Adipocyte (in vitro differentiated cells): Measurements from ENCODE around the gene NDUFS5.
"Not testable (repeated sequence)": the region's sequence is repeated elsewhere in the genome, so short reads cannot be mapped to it uniquely, and the experiment has no call there.

ENCODE experiments used
- DNase-seq: peaks from one replicate; pipeline ENCODE4 v3.0.0-alpha.2; 2015; ENCODE audit warnings: low read depth
- H3K27me3 ChIP-seq: replicated peaks from 2 replicates; pipeline ENCODE4 v1.7.0; 2013; ENCODE audit warnings: mild to moderate bottlenecking, low read length, moderate library complexity; ENCODE audit not compliant: control insufficient read depth, insufficient read depth
- H3K36me3 ChIP-seq: 2 replicates; pipeline ENCODE4 v1.7.0; 2013; ENCODE audit warnings: low read length, mild to moderate bottlenecking, moderate library complexity; ENCODE audit not compliant: control insufficient read depth, insufficient read depth, severe bottlenecking
- H3K4me1 ChIP-seq: 2 replicates; pipeline ENCODE4 v1.7.0; 2013; ENCODE audit warnings: mild to moderate bottlenecking, low read length, moderate library complexity; ENCODE audit not compliant: control insufficient read depth, insufficient read depth
- H3K4me3 ChIP-seq: 2 replicates; pipeline ENCODE4 v1.7.0; 2013; ENCODE audit warnings: mild to moderate bottlenecking, low read length, moderate library complexity
- H3K9ac ChIP-seq: 2 replicates; pipeline ENCODE4 v1.7.0; 2013; ENCODE audit warnings: mild to moderate bottlenecking, low read length, moderate library complexity
- H3K9me3 ChIP-seq: 2 replicates; pipeline ENCODE4 v1.7.0; 2013; ENCODE audit warnings: mild to moderate bottlenecking, low read length, moderate library complexity; ENCODE audit not compliant: control insufficient read depth

Gene NDUFS5

GRCh38 chr1:39048745-39049370, 22.7 kb downstream of the NDUFS5 start:
- H3K4me3 ChIP-seq, result peak overlapping the region; percentile 22
- no peaks in the 10 kb centered on the region for H3K27me3 ChIP-seq
- H3K9me3 ChIP-seq, result no peaks in the 10 kb centered on the region
- H3K36me3 ChIP-seq, result peaks cover 2% of the 10 kb centered on the region
- peak overlapping the region; percentile 88 for H3K9ac ChIP-seq
- peaks cover 28% of the 10 kb centered on the region for H3K4me1 ChIP-seq
- peak; percentile 12 for DNase-seq

GRCh38 chr1:39050001-39050400, 23.9 kb downstream of the NDUFS5 start:
- Histone ChIP-seq H3K9ac (no peak overlapping the region), H3K36me3 (peaks cover 2% of the 10 kb centered on the region), H3K9me3 (no peaks in the 10 kb centered on the region), H3K4me1 (peaks cover 28% of the 10 kb centered on the region), H3K4me3 (no peak overlapping the region), H3K27me3 (no peaks in the 10 kb centered on the region)
- DNase-seq, result no peak

DNA sequence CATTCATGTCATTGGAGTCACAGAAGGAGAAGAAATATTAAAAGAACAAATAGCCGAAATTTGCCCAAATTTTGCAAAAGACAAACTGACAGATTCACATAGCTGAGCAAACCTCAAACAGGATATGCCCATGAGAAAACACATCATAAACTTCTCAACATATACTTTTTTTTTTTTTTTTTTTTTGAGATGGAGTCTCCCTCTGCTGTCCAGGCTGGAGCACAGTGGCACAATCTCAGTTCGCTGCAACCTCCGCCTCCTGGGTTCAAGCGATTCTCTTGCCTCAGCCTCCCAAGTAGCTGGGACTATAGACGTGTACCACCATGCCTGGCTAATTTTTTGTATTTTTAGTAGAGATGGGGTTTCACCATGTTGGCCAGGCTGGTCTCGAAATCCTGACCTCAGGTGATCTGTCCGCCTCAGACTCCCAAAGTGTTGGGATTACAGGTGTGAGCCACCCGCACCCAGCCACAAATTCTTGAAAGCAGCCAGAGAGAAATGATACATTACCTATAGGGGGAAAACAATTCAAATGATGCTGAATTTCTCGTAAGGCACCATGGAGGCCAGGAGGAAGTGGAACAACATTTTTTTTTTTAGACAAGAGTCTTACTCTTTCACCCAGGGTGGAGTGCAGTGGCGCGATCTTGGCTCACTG, 25.2 kb downstream of the NDUFS5 start:
- not testable (repeated sequence) for H3K9me3 ChIP-seq, H3K4me3 ChIP-seq, DNase-seq, H3K9ac ChIP-seq, H3K27me3 ChIP-seq, H3K36me3 ChIP-seq
- peaks cover 28% of the 10 kb centered on the region for H3K4me1 ChIP-seq

DNA sequence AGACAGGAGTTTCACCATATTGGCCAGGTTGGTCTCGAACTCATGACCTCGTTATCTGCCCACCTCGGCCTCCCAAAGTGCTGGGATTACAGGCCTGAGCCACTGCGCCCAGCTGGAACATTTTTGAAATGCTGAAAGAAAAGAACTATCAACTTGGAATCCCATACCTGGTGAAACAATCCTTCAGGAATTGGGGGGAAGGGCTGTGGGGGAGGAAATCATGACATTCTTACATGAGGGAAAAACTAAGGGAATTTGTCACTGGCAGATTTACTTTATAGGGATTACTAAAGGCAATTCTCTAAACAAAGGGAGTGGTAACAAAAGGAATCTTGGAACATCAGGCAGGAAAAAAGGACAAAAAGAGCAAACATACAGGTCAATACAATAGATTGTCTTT, 25.8 kb downstream of the NDUFS5 start:
- DNase-seq, result no peak
- H3K9me3 ChIP-seq, result no peaks in the 10 kb centered on the region

DNA sequence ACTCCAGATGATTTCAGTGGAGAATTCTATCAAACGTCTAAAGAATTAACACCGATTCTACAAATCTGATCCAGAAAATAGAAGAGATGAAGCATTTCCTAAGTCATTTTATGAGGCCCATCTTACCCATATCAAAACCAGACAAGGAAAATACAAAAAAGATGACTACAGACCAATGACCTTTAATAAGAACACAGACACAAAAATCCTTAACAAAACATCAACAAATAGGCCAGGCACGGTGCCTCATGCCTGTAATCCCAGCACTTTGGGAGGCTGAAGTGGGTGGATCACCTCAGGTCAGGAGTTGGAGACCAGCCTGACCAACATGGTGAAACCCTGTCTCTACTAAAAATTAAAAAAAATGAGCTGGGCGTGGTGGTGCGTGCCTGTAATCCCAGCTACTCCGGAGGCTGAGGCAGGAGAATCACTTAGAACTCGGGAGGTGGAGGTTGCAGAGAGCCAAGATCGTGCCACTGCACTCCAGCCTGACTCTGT, 29.1 kb downstream of the NDUFS5 start:
- not testable (repeated sequence) for H3K9me3 ChIP-seq, H3K4me3 ChIP-seq, H3K4me1 ChIP-seq, DNase-seq, H3K27me3 ChIP-seq, H3K36me3 ChIP-seq, H3K9ac ChIP-seq

More for the DNA sequence above, 25.8 kb downstream of the NDUFS5 start:
- H3K36me3 ChIP-seq, result peaks cover 2% of the 10 kb centered on the region
- no peaks in the 10 kb centered on the region for H3K27me3 ChIP-seq
- H3K4me3 ChIP-seq, result no peak overlapping the region
- no peak overlapping the region for H3K9ac ChIP-seq
- H3K4me1 ChIP-seq, result peaks cover 22% of the 10 kb centered on the region

GRCh38 chr1:39061516-39061915, 35.4 kb downstream of the NDUFS5 start:
- not testable (repeated sequence) for DNase-seq, H3K9me3 ChIP-seq, H3K9ac ChIP-seq, H3K4me3 ChIP-seq, H3K4me1 ChIP-seq, H3K27me3 ChIP-seq, H3K36me3 ChIP-seq

GRCh38 chr1:39061951-39062350, 35.8 kb downstream of the NDUFS5 start:
- Histone ChIP-seq H3K27me3 (no peaks in the 10 kb centered on the region), H3K9ac (no peak overlapping the region), H3K36me3 (no peaks in the 10 kb centered on the region), H3K4me3 (no peak overlapping the region), H3K9me3 (no peaks in the 10 kb centered on the region), H3K4me1 (no peaks in the 10 kb centered on the region)
- peak; percentile 18 for DNase-seq

DNA sequence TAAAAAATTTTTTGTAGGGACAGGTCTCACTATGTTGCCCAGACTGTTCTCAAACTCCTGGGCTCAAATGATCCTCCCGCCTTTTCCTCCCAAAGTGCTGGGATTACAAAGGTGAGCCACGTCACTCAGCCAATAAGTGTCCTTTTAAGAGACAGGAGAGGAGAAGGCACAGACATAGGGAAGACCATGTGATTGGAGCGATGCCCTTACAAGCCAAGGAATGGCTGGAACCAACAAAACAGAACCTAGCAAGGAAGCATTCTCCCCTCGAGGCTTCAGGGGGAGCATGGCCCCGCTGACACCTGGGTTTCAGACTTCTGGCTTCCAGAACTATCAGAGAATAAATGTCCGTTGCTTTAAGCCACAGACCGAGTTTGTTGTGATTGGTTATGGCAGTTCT, 37.0 kb downstream of the NDUFS5 start:
- Histone ChIP-seq H3K9ac (no peak overlapping the region), H3K27me3 (no peaks in the 10 kb centered on the region), H3K4me1 (no peaks in the 10 kb centered on the region), H3K36me3 (no peaks in the 10 kb centered on the region), H3K9me3 (no peaks in the 10 kb centered on the region), H3K4me3 (no peak overlapping the region)
- DNase-seq, result no peak

DNA sequence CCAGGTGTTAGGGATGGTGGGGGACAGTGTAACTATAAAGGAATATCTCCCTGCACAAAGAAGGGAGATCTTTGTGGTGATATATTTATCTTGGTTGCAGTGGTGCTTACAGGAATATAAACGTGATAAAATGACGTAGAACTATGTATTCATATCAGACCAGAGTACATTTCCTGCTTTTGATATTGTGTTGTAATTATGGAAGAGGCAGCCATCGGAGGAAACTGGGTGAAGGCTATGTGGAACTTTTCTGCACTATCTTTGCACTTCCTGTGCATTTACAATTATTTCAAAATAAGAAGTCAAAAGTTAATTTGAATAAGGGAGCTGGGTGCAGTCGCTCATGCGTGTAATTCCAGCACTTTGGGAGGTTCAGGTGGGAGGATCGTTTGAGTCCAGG, 37.6 kb downstream of the NDUFS5 start:
- no peak overlapping the region for H3K4me3 ChIP-seq
- H3K27me3 ChIP-seq, result no peaks in the 10 kb centered on the region
- no peak for DNase-seq
- H3K4me1 ChIP-seq, result no peaks in the 10 kb centered on the region
- no peaks in the 10 kb centered on the region for H3K9me3 ChIP-seq
- H3K9ac ChIP-seq, result no peak overlapping the region
- H3K36me3 ChIP-seq, result no peaks in the 10 kb centered on the region

GRCh38 chr1:39065542-39065941, 39.4 kb downstream of the NDUFS5 start:
- Histone ChIP-seq H3K9me3 (no peaks in the 10 kb centered on the region), H3K4me1 (no peaks in the 10 kb centered on the region), H3K9ac (no peak overlapping the region), H3K36me3 (no peaks in the 10 kb centered on the region), H3K4me3 (no peak overlapping the region), H3K27me3 (no peaks in the 10 kb centered on the region)
- no peak for DNase-seq

DNA sequence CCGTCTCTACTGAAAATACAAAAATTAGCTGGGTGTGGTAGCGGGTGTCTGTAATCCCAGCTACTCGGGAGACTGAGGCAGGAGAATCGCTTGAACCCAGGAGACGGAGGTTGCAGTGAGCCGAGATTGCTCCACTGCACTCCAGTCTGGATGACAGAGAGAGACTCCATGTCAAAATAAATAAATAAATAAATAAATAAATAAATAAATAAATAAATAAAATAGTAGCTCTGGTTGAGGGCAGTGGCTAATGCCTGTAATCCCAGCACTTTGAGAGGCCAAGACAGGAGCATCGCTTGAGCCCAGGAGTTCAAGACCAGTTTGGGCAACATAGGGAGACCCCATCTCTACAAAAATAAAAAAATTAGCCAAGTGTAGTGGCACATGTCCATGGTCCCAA, 42.1 kb downstream of the NDUFS5 start:
- H3K36me3 ChIP-seq, H3K4me1 ChIP-seq, H3K9me3 ChIP-seq, H3K9ac ChIP-seq, DNase-seq, H3K4me3 ChIP-seq, H3K27me3 ChIP-seq: not testable (repeated sequence)

DNA sequence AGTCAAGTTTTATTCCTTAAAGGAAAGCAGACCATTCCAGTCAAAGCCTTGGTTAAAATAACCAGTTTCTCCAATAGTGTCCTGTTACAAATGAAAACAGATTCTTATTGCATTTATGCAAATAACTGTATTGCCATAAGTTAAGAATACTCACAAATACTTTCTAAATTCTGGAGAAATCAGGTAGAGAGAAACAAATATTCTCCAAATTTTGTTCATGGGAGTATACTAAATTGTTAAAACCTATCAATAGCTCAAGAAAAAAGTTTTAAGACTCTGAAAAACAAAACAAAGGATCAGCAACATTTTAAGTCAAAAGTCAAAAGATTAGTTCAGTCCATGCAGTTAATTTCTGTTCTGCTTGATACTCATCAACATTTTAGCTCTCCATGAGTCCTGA, 45.4 kb downstream of the NDUFS5 start:
- not testable (repeated sequence) for H3K4me3 ChIP-seq, H3K36me3 ChIP-seq, H3K4me1 ChIP-seq, H3K27me3 ChIP-seq, H3K9me3 ChIP-seq, H3K9ac ChIP-seq, DNase-seq
